ENCODE measurements around the gene RNU6-1. TPM values are rescaled to one million over a fixed set of nuclear protein-coding genes. Genes with fewer than 3 reads are reported as not detected.

Gene RNU6-1
- total RNA-seq (not detected in 2 replicates), polyA plus RNA-seq (not detected in 2 replicates), polyA minus RNA-seq (ENCODE audit: low replicate concordance) (not detected in 2 replicates)
- not detected in 2 replicates for polyA plus RNA-seq (2012)

DNA sequence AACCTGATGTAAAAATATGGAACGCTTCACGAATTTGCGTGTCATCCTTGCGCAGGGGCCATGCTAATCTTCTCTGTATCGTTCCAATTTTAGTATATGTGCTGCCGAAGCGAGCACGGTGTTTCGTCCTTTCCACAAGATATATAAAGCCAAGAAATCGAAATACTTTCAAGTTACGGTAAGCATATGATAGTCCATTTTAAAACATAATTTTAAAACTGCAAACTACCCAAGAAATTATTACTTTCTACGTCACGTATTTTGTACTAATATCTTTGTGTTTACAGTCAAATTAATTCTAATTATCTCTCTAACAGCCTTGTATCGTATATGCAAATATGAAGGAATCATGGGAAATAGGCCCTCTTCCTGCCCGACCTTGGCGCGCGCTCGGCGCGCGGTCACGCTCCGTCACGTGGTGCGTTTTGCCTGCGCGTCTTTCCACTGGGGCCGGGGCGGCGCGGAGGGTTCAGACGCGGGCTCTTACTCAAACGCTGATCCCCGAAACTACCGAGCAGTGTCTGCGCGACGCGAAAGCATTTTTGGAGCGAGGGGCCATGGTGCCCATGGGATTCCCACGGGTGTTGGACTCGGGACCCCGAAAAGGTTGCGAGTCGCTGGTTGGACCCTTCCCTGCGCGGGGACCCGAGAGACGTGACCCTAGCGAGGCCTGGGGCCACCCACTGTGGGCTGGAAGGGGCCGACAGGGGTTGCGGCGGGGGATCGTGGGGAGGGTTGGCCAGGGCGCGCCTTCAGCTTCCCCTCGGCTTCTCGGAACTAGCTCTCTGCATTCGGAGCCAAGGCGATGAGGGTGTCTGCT is at the start of gene RNU6-1:
RNU6-1 (minus strand) TSS at position 117 of the 820 bp plus-strand sequence.
- Histone ChIP-seq H3K4me2 (ENCODE audit: extremely low read depth, insufficient read depth, low read length) (peak within 1 kb of the TSS; percentile 80), H3K27ac (ENCODE audit: insufficient read depth, low read length) (peak within 1 kb of the TSS; percentile 79), H3K9me3 (ENCODE audit: control insufficient read depth, insufficient read depth, low read depth, low read length) (no peaks in the 10 kb centered on the region), H3K27me3 (ENCODE audit: control insufficient read depth, insufficient read depth, low read length) (peaks cover 19% of the 10 kb centered on the region), H3K4me1 (ENCODE audit: control insufficient read depth, extremely low read depth, insufficient read depth, low read length) (peaks cover 11% of the 10 kb centered on the region), H3K79me2 (ENCODE audit: control insufficient read depth, insufficient read depth, low read length) (no peaks in the 10 kb centered on the region), H3K4me3 (replicated peaks in 1 of 4; ENCODE audit: control extremely low read depth in 1 of 4, insufficient read depth in 1 of 4, low read depth in 3 of 4, low read length in 4 of 4) (peak within 1 kb of the TSS; percentile 81 to 93 (median 87)), H4K20me1 (ENCODE audit: control insufficient read depth, extremely low read depth, insufficient read depth, low read length) (no peaks in the 10 kb centered on the region), H2AFZ (ENCODE audit: low read length) (peak within 1 kb of the TSS; percentile 96), H3K36me3 (ENCODE audit: control insufficient read depth, insufficient read depth, low read length) (no peaks in the 10 kb centered on the region), H3K9ac (ENCODE audit: insufficient read depth, low read length) (peak within 1 kb of the TSS; percentile 84)
- no peak for TF ChIP-seq EZH2 (IDR thresholded peaks at IDR 0.05; ENCODE audit: low read length, missing control alignments)
- TF ChIP-seq, protein P1, sequence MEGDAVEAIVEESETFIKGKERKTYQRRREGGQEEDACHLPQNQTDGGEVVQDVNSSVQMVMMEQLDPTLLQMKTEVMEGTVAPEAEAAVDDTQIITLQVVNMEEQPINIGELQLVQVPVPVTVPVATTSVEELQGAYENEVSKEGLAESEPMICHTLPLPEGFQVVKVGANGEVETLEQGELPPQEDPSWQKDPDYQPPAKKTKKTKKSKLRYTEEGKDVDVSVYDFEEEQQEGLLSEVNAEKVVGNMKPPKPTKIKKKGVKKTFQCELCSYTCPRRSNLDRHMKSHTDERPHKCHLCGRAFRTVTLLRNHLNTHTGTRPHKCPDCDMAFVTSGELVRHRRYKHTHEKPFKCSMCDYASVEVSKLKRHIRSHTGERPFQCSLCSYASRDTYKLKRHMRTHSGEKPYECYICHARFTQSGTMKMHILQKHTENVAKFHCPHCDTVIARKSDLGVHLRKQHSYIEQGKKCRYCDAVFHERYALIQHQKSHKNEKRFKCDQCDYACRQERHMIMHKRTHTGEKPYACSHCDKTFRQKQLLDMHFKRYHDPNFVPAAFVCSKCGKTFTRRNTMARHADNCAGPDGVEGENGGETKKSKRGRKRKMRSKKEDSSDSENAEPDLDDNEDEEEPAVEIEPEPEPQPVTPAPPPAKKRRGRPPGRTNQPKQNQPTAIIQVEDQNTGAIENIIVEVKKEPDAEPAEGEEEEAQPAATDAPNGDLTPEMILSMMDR (conservative IDR thresholded peaks at IDR 0.05 in 1 of 2, IDR thresholded peaks at IDR 0.05 in 1 of 2; ENCODE audit: low read depth in 1 of 2, low read length in 2 of 2): no peak
- DNase-seq (ENCODE audit: low read depth in 2 of 2): peak; percentile 88 to 95

- Histone ChIP-seq H3K4me1 (ENCODE audit: control insufficient read depth, extremely low read depth, insufficient read depth, low read length) (peaks cover 3% of the 10 kb centered on the region), H3K27ac (ENCODE audit: insufficient read depth, low read length) (no peak overlapping the region), H3K4me2 (ENCODE audit: extremely low read depth, insufficient read depth, low read length) (no peak overlapping the region), H2AFZ (ENCODE audit: low read length) (no peak overlapping the region), H3K79me2 (ENCODE audit: control insufficient read depth, insufficient read depth, low read length) (no peaks in the 10 kb centered on the region), H3K4me3 (replicated peaks in 1 of 4; ENCODE audit: control extremely low read depth in 1 of 4, insufficient read depth in 1 of 4, low read depth in 3 of 4, low read length in 4 of 4) (no peak overlapping the region), H3K9me3 (ENCODE audit: control insufficient read depth, insufficient read depth, low read depth, low read length) (no peaks in the 10 kb centered on the region), H4K20me1 (ENCODE audit: control insufficient read depth, extremely low read depth, insufficient read depth, low read length) (no peaks in the 10 kb centered on the region), H3K9ac (ENCODE audit: insufficient read depth, low read length) (no peak overlapping the region), H3K36me3 (ENCODE audit: control insufficient read depth, insufficient read depth, low read length) (no peaks in the 10 kb centered on the region), H3K27me3 (ENCODE audit: control insufficient read depth, insufficient read depth, low read length) (peaks cover 18% of the 10 kb centered on the region)
- DNase-seq (ENCODE audit: low read depth in 2 of 2): no peak
- no peak for TF ChIP-seq EZH2 (IDR thresholded peaks at IDR 0.05; ENCODE audit: low read length, missing control alignments)
- TF ChIP-seq, protein P1 (conservative IDR thresholded peaks at IDR 0.05 in 1 of 2, IDR thresholded peaks at IDR 0.05 in 1 of 2; ENCODE audit: low read depth in 1 of 2, low read length in 2 of 2): no peak
Measured at GRCh38 chr15:67887776-67888175, 47.9 kb upstream of the RNU6-1 start.

GRCh38 chr15:67885861-67886260 is 46.0 kb upstream of the RNU6-1 start:
- H3K9ac ChIP-seq (ENCODE audit: insufficient read depth, low read length): no peak overlapping the region
- no peak overlapping the region for H3K27ac ChIP-seq (ENCODE audit: insufficient read depth, low read length)
- no peak overlapping the region for H2AFZ ChIP-seq (ENCODE audit: low read length)
- H3K36me3 ChIP-seq (ENCODE audit: control insufficient read depth, insufficient read depth, low read length): no peaks in the 10 kb centered on the region
- H3K79me2 ChIP-seq (ENCODE audit: control insufficient read depth, insufficient read depth, low read length): no peaks in the 10 kb centered on the region
- no peak for DNase-seq (ENCODE audit: low read depth in 2 of 2)
- TF ChIP-seq EZH2 (IDR thresholded peaks at IDR 0.05; ENCODE audit: low read length, missing control alignments): no peak
- TF ChIP-seq, protein P1 (conservative IDR thresholded peaks at IDR 0.05 in 1 of 2, IDR thresholded peaks at IDR 0.05 in 1 of 2; ENCODE audit: low read depth in 1 of 2, low read length in 2 of 2): no peak
- H3K9me3 ChIP-seq (ENCODE audit: control insufficient read depth, insufficient read depth, low read depth, low read length): no peaks in the 10 kb centered on the region
- H3K4me2 ChIP-seq (ENCODE audit: extremely low read depth, insufficient read depth, low read length): no peak overlapping the region
- H3K27me3 ChIP-seq (ENCODE audit: control insufficient read depth, insufficient read depth, low read length): peaks cover 15% of the 10 kb centered on the region
- peaks cover 3% of the 10 kb centered on the region for H3K4me1 ChIP-seq (ENCODE audit: control insufficient read depth, extremely low read depth, insufficient read depth, low read length)
- H3K4me3 ChIP-seq (replicated peaks in 1 of 4; ENCODE audit: control extremely low read depth in 1 of 4, insufficient read depth in 1 of 4, low read depth in 3 of 4, low read length in 4 of 4): no peak overlapping the region
- no peaks in the 10 kb centered on the region for H4K20me1 ChIP-seq (ENCODE audit: control insufficient read depth, extremely low read depth, insufficient read depth, low read length)

Data from fibroblast of lung (primary cell).